ENCODE measurements around the gene KIZ. TPM values are rescaled to one million over a fixed set of nuclear protein-coding genes. Genes with fewer than 3 reads are reported as not detected.

The KIZ gene
- total and polyA plus RNA-seq, 2 experiments from 2014 or later = 13.5 to 15.4 TPM

- DNase-seq (ENCODE audit: low spot score) = no peak
- no peaks in the 10 kb centered on the region for H3K9me2 ChIP-seq (replicated peaks; ENCODE audit: insufficient read depth)
- H3K4me3 ChIP-seq = no peak overlapping the region
- TF ChIP-seq EZH2phosphoT487 (IDR thresholded peaks at IDR 0.05; ENCODE audit: low read depth, severe bottlenecking, unreplicated experiment) (no peak), EZH2 (IDR thresholded peaks at IDR 0.05; ENCODE audit: borderline replicate concordance) (no peak), CTCF (IDR thresholded peaks at IDR 0.05; ENCODE audit: poor library complexity) (no peak)
- H3K36me3 ChIP-seq (replicated peaks; ENCODE audit: insufficient read depth, low read depth) = no peaks in the 10 kb centered on the region
- no peaks in the 10 kb centered on the region for H3K4me1 ChIP-seq (ENCODE audit: insufficient read depth)
- no peaks in the 10 kb centered on the region for H3K79me2 ChIP-seq
- no peaks in the 10 kb centered on the region for H3K9me3 ChIP-seq (ENCODE audit: low read depth)
- H3K27ac ChIP-seq = no peak overlapping the region
- no peak overlapping the region for H3K4me2 ChIP-seq
- no peaks in the 10 kb centered on the region for H4K20me1 ChIP-seq (ENCODE audit: insufficient read depth, poor library complexity, severe bottlenecking)
- WGBS (ENCODE audit: low lambda C conversion rate, missing lambda C conversion rate) = 50% methylated on average over 2 of the region's 2 CpGs
- peaks cover 18% of the 10 kb centered on the region for H3K27me3 ChIP-seq
- no peak overlapping the region for H2AFZ ChIP-seq
These were observed 42.0 kb upstream of the KIZ start for GRCh38 chr20:21083825-21084325.

GRCh38 chr20:21087862-21088540, 37.9 kb upstream of the KIZ start:
- Histone ChIP-seq H3K79me2 (no peaks in the 10 kb centered on the region), H3K4me3 (no peak overlapping the region), H3K27ac (no peak overlapping the region), H3K4me2 (no peak overlapping the region), H2AFZ (no peak overlapping the region), H4K20me1 (ENCODE audit: insufficient read depth, poor library complexity, severe bottlenecking) (no peaks in the 10 kb centered on the region), H3K36me3 (replicated peaks; ENCODE audit: insufficient read depth, low read depth) (no peaks in the 10 kb centered on the region), H3K4me1 (ENCODE audit: insufficient read depth) (no peaks in the 10 kb centered on the region), H3K27me3 (peaks cover 57% of the 10 kb centered on the region), H3K9me3 (ENCODE audit: low read depth) (no peaks in the 10 kb centered on the region), H3K9me2 (replicated peaks; ENCODE audit: insufficient read depth) (no peaks in the 10 kb centered on the region)
- no peak for TF ChIP-seq CTCF (IDR thresholded peaks at IDR 0.05; ENCODE audit: poor library complexity)
- 82% methylated on average over 9 of the region's 9 CpGs for WGBS (ENCODE audit: low lambda C conversion rate, missing lambda C conversion rate)
- no peak for DNase-seq (ENCODE audit: low spot score)

- H3K79me2 ChIP-seq = no peaks in the 10 kb centered on the region
- H3K4me2 ChIP-seq = no peak overlapping the region
- no peaks in the 10 kb centered on the region for H3K9me3 ChIP-seq (ENCODE audit: low read depth)
- no peaks in the 10 kb centered on the region for H3K36me3 ChIP-seq (replicated peaks; ENCODE audit: insufficient read depth, low read depth)
- no peaks in the 10 kb centered on the region for H4K20me1 ChIP-seq (ENCODE audit: insufficient read depth, poor library complexity, severe bottlenecking)
- H2AFZ ChIP-seq = no peak overlapping the region
- no peak overlapping the region for H3K4me3 ChIP-seq
- TF ChIP-seq CTCF (IDR thresholded peaks at IDR 0.05; ENCODE audit: poor library complexity) = no peak
- TF ChIP-seq EZH2phosphoT487 (IDR thresholded peaks at IDR 0.05; ENCODE audit: low read depth, severe bottlenecking, unreplicated experiment) = no peak
- no peak for DNase-seq (ENCODE audit: low spot score)
- WGBS (ENCODE audit: low lambda C conversion rate, missing lambda C conversion rate) = 46% methylated on average over 8 of the region's 8 CpGs
- H3K27me3 ChIP-seq = peaks cover 71% of the 10 kb centered on the region
- no peaks in the 10 kb centered on the region for H3K4me1 ChIP-seq (ENCODE audit: insufficient read depth)
- no peaks in the 10 kb centered on the region for H3K9me2 ChIP-seq (replicated peaks; ENCODE audit: insufficient read depth)
- no peak overlapping the region for H3K27ac ChIP-seq
These were observed 36.5 kb upstream of the KIZ start for GRCh38 chr20:21089391-21089790.
